Liver (tissue), 9 donors: Measurements from ENCODE around the gene OXCT1. TPM values are rescaled to one million over a fixed set of nuclear protein-coding genes. Genes with fewer than 3 reads are reported as not detected.

Experiments used
- DNase-seq: peaks from one replicate; pipeline ENCODE4 v3.0.0-alpha.2; 2017; ENCODE audit warnings: low spot score
- H3K27ac ChIP-seq, 2 donors: one replicate each; pipeline ENCODE4 v1.7.0; 2013; ENCODE audit warnings: inconsistent platforms in 2 of 2, low read length in 2 of 2, control low read depth in 1 of 2, low read depth in 1 of 2, mild to moderate bottlenecking in 1 of 2
- H3K27me3 ChIP-seq, 4 donors: one replicate each; pipeline versions ENCODE4 v1.6.1 to v1.7.0; 2013; ENCODE audit warnings: low read length in 3 of 4, inconsistent platforms in 1 of 4, mild to moderate bottlenecking in 1 of 4, moderate library complexity in 1 of 4; ENCODE audit not compliant: control insufficient read depth in 4 of 4, insufficient read depth in 4 of 4
- H3K36me3 ChIP-seq, 4 donors: one replicate each; pipeline versions ENCODE4 v1.6.1 to v1.7.0; 2013; ENCODE audit warnings: low read length in 3 of 4, mild to moderate bottlenecking in 3 of 4, low read depth in 1 of 4, moderate library complexity in 1 of 4; ENCODE audit not compliant: control insufficient read depth in 4 of 4, insufficient read depth in 3 of 4
- H3K4me1 ChIP-seq, 4 donors: one replicate each; pipeline versions ENCODE4 v1.6.1 to v1.7.0; 2013; ENCODE audit warnings: low read length in 3 of 4, mild to moderate bottlenecking in 3 of 4, moderate library complexity in 1 of 4; ENCODE audit not compliant: control insufficient read depth in 4 of 4, insufficient read depth in 4 of 4
- H3K4me3 ChIP-seq, 3 donors: one replicate each; pipeline versions ENCODE4 v1.6.1 to v1.7.0; 2013; ENCODE audit warnings: low read length in 3 of 3, control low read depth in 1 of 3, low read depth in 1 of 3, mild to moderate bottlenecking in 1 of 3
- H3K9ac ChIP-seq, 2 donors: one replicate each; pipeline ENCODE4 v1.7.0; 2013; ENCODE audit warnings: low read length in 2 of 2, mild to moderate bottlenecking in 2 of 2, moderate library complexity in 2 of 2, control low read depth in 1 of 2, low read depth in 1 of 2
- H3K9me3 ChIP-seq, 4 donors: one replicate each; pipeline versions ENCODE4 v1.6.1 to v1.7.0; 2013; ENCODE audit warnings: low read length in 3 of 4; ENCODE audit not compliant: control insufficient read depth in 4 of 4
- EGR1 ChIP-seq, 2 donors: IDR thresholded peaks; 2 replicates each; pipeline ENCODE4 v1.6.1; 2016 to 2018; ENCODE audit warnings: antibody characterized with exemption in 2 of 2, low read depth in 2 of 2
- FOXA2 ChIP-seq: IDR thresholded peaks from 2 replicates; pipeline ENCODE4 v1.6.1; 2016; ENCODE audit warnings: antibody characterized with exemption
- GABPA ChIP-seq, 2 donors: IDR thresholded peaks in 1 of 2; conservative IDR thresholded peaks in 1 of 2; 2 replicates each; pipeline ENCODE4 v1.6.1; 2016; ENCODE audit warnings: antibody characterized with exemption in 2 of 2, mild to moderate bottlenecking in 1 of 2, moderate library complexity in 1 of 2
- HNF4A ChIP-seq, 2 donors: conservative IDR thresholded peaks; 2 replicates each; pipeline ENCODE4 v1.6.1; 2016; ENCODE audit warnings: antibody characterized with exemption in 2 of 2, mild to moderate bottlenecking in 2 of 2
- NR2F2 ChIP-seq: IDR thresholded peaks from 2 replicates; pipeline ENCODE4 v1.6.1; 2016; ENCODE audit warnings: antibody characterized with exemption
- RAD21 ChIP-seq, 2 donors: IDR thresholded peaks; 2 replicates each; pipeline ENCODE4 v1.6.1; 2016; ENCODE audit warnings: antibody characterized with exemption in 2 of 2, mild to moderate bottlenecking in 2 of 2
- SP1 ChIP-seq: IDR thresholded peaks from 2 replicates; pipeline ENCODE4 v1.6.1; 2018; ENCODE audit warnings: antibody characterized with exemption, mild to moderate bottlenecking
- YY1 ChIP-seq: IDR thresholded peaks from 2 replicates; pipeline ENCODE4 v1.6.1; 2016; ENCODE audit warnings: antibody characterized with exemption, mild to moderate bottlenecking
- WGBS: extraction: QIAGEN DNeasy Blood & Tissue Kit; methylation state at CpG from one replicate; pipeline ENCODE4 v1.1.7; 2013; 5-methylcytosine and 5-hydroxymethylcytosine counted together
- polyA plus RNA-seq, 2 donors: library from polyadenylated mRNA; stranded (reverse) in 1 of 2; unstranded in 1 of 2; fragments of 200-250 nt in 1 of 2; fragments of >200 nt in 1 of 2; fragmentation: Nextera tagmentation in 1 of 2; extraction: Ambion mirVana in 1 of 2; gene quantifications; one replicate each; pipeline versions ENCODE4 v1.2.1 to v1.2.3, GENCODE V29; 2013 to 2015
- total RNA-seq, 2 donors: library from RNA; depleted of rRNA; stranded (reverse); fragments of >200 nt; gene quantifications; one replicate each; pipeline ENCODE4 v1.2.3, GENCODE V29; 2014
- TF ChIP-seq, protein P1 (sequence below): fragments of 150-350 bp; IDR thresholded peaks from 2 replicates; pipeline ENCODE4 v1.5.1; 2017; ENCODE audit warnings: improper control_type of control experiment, low read depth, low read length; ENCODE audit not compliant: missing input control
- TF ChIP-seq, protein P2 (sequence below): IDR thresholded peaks from 2 replicates; pipeline ENCODE4 v1.6.1; 2016; ENCODE audit warnings: antibody characterized with exemption
- donor health status: healthy.
- donor health status: healthy.
- donor health status: healthy.
- donor health status: healthy.
- donor health status: healthy.

Gene OXCT1
- total and polyA plus RNA-seq, 4 donors, result 0.72 to 10.7 (median 1.1) TPM

DNA sequence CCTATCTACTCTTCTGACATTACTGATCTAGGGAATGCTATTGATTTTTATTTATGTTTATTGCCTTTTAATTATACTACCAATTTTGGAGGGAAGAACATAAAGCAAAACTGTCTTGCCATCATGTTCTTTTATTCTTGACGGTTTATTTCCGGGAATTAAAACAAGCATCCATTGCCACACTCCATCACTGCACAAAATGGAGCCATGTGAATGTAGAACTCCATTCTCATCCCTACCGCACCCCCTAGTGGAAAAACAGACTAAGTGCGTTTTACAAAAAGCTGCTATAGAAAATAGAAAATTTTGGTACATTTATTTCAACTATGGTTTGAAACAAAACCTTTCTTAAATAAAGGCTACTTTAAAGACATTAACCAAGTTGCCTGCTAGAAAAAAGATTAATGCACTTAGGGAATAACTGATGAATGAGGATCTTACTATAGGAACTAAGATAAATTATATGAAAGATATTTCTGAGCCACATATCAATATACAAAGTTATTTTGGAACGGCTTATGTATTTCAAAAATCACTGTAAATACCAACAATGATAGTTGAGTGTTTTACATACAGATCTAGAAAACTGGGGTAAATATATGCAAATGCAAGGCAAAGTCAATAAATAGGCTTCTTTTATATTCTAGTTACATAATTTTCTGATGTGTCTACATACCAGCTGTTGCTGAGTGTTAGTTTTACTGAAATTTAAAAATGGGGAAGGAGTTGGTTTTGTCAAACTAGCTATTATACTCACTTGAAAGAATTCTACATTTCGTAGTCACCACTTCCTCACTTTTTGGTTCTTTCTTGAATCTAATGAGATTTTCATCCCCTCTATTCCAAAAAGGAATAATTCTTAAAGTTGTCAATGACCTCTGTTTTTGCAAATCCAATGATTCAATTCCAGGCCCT, 26.5 kb downstream of the OXCT1 start (continued):
- TF ChIP-seq, protein P1, sequence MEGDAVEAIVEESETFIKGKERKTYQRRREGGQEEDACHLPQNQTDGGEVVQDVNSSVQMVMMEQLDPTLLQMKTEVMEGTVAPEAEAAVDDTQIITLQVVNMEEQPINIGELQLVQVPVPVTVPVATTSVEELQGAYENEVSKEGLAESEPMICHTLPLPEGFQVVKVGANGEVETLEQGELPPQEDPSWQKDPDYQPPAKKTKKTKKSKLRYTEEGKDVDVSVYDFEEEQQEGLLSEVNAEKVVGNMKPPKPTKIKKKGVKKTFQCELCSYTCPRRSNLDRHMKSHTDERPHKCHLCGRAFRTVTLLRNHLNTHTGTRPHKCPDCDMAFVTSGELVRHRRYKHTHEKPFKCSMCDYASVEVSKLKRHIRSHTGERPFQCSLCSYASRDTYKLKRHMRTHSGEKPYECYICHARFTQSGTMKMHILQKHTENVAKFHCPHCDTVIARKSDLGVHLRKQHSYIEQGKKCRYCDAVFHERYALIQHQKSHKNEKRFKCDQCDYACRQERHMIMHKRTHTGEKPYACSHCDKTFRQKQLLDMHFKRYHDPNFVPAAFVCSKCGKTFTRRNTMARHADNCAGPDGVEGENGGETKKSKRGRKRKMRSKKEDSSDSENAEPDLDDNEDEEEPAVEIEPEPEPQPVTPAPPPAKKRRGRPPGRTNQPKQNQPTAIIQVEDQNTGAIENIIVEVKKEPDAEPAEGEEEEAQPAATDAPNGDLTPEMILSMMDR, result peak; percentile 74

DNA sequence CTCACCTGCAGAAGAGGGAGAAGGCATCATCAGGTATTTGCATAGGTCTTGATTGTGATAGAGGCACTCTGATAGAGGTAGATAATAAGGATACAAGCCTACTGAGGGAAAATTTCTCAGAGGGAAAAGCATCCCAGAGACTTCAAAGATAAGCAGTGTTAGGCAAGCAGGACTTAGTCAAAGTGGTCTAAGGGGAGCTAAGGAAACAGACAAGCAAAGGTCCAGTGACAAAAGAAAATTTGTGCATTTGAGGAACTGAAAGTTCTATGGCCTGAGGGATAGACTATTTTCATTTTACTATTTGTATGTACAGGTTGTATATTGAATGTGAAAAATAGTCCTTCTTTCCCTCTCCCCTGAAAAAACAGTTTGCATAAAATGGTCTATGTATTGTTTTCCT, 27.4 kb downstream of the OXCT1 start:
- Histone ChIP-seq H3K27ac (no peak overlapping the region), H3K9ac (no peak overlapping the region), H3K27me3 (no peaks in the 10 kb centered on the region), H3K4me1 (no peaks in the 10 kb centered on the region), H3K4me3 (no peak overlapping the region), H3K36me3 (no peaks in the 10 kb centered on the region), H3K9me3 (no peaks in the 10 kb centered on the region)
- DNase-seq, result no peak
- TF ChIP-seq, protein P1, result no peak
- TF ChIP-seq FOXA2, result no peak
- TF ChIP-seq, protein P2, sequence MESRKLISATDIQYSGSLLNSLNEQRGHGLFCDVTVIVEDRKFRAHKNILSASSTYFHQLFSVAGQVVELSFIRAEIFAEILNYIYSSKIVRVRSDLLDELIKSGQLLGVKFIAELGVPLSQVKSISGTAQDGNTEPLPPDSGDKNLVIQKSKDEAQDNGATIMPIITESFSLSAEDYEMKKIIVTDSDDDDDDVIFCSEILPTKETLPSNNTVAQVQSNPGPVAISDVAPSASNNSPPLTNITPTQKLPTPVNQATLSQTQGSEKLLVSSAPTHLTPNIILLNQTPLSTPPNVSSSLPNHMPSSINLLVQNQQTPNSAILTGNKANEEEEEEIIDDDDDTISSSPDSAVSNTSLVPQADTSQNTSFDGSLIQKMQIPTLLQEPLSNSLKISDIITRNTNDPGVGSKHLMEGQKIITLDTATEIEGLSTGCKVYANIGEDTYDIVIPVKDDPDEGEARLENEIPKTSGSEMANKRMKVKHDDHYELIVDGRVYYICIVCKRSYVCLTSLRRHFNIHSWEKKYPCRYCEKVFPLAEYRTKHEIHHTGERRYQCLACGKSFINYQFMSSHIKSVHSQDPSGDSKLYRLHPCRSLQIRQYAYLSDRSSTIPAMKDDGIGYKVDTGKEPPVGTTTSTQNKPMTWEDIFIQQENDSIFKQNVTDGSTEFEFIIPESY, result no peak
- no peak for TF ChIP-seq GABPA (IDR thresholded peaks at IDR 0.05 in 1 of 2, conservative IDR thresholded peaks at IDR 0.05 in 1 of 2)
- TF ChIP-seq EGR1 (IDR thresholded peaks at IDR 0.05; ENCODE audit: low read depth in 2 of 2), result no peak

DNA sequence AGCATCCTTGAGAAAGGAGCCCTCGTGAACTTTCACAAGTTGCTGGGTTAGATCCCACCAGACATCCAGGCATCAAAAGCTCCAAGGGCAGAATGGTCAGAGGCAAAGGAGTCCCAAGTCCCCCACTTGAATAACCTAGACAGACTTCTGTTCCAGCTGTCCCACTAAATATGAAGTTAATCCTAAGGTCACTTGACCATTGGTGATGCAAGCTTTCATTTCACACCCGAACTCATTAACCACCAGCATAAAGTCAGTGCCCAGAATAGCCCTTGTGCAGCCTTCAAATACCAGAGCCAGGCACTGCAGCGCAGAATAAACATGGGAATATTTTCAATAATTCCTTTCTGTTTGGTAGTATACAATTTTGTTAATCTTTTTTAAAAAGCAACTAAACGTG, 28.9 kb downstream of the OXCT1 start:
- 84% methylated on average over 4 of the region's 4 CpGs for WGBS
- no peak overlapping the region for H3K27ac ChIP-seq
- H3K4me3 ChIP-seq, result no peak overlapping the region
- no peak overlapping the region for H3K9ac ChIP-seq
- H3K27me3 ChIP-seq, result no peaks in the 10 kb centered on the region
- TF ChIP-seq RAD21 (IDR thresholded peaks at IDR 0.05) (no peak), GABPA (IDR thresholded peaks at IDR 0.05 in 1 of 2, conservative IDR thresholded peaks at IDR 0.05 in 1 of 2) (no peak), HNF4A (conservative IDR thresholded peaks at IDR 0.05) (no peak), YY1 (no peak), SP1 (no peak), NR2F2 (no peak)
- TF ChIP-seq, protein P2, result no peak
- H3K9me3 ChIP-seq, result no peaks in the 10 kb centered on the region
- DNase-seq, result no peak
- no peaks in the 10 kb centered on the region for H3K4me1 ChIP-seq
- H3K36me3 ChIP-seq, result no peaks in the 10 kb centered on the region
